GM19395 (cell line): ENCODE data around the gene PIK3R6.

ENCODE experiments used
- ATAC-seq: cut with Tn5 transposase; IDR thresholded peaks from one replicate; pipeline ENCODE4 v1.9.1; 2021; ENCODE audit warnings: mild to moderate bottlenecking, moderate library complexity; ENCODE audit not compliant: unreplicated experiment

The PIK3R6 gene

GRCh38 chr17:8799570-8800212 lies 67.8 kb downstream of the PIK3R6 start:
- no peak for ATAC-seq

- no peak for ATAC-seq
Observed at GRCh38 chr17:8798846-8799569, 68.5 kb downstream of the PIK3R6 start, which contains the start of gene MFSD6L. Gene MFSD6L, minus strand, starts transcription at chr17:8799365. Its CDS starts 245 bp downstream, at chr17:8799120.

GRCh38 chr17:8798176-8798845 lies 69.2 kb downstream of the PIK3R6 start:
- ATAC-seq = no peak

- ATAC-seq = no peak
Observed at GRCh38 chr17:8797621-8798175, 69.8 kb downstream of the PIK3R6 start.

GRCh38 chr17:8794636-8795035 lies 72.8 kb downstream of the PIK3R6 start:
- ATAC-seq = no peak

- ATAC-seq = no peak
Observed at GRCh38 chr17:8793649-8794048, 73.8 kb downstream of the PIK3R6 start.

GRCh38 chr17:8792646-8793045 lies 74.8 kb downstream of the PIK3R6 start:
- no peak for ATAC-seq

- ATAC-seq = no peak
Observed at GRCh38 chr17:8791910-8792270, 75.6 kb downstream of the PIK3R6 start.

GRCh38 chr17:8791248-8791909 lies 76.1 kb downstream of the PIK3R6 start:
- ATAC-seq = no peak

GRCh38 chr17:8789743-8790142 lies 77.7 kb downstream of the PIK3R6 start:
- no peak for ATAC-seq

- ATAC-seq = no peak
Observed at GRCh38 chr17:8788998-8789397, 78.5 kb downstream of the PIK3R6 start.

- ATAC-seq = no peak
Observed at GRCh38 chr17:8785547-8786413, 81.7 kb downstream of the PIK3R6 start.

GRCh38 chr17:8782176-8782575 lies 85.3 kb downstream of the PIK3R6 start:
- ATAC-seq = no peak

GRCh38 chr17:8781776-8782175 lies 85.7 kb downstream of the PIK3R6 start:
- no peak for ATAC-seq

GRCh38 chr17:8776881-8777280 lies 90.6 kb downstream of the PIK3R6 start:
- ATAC-seq = no peak

- no peak for ATAC-seq
Observed at GRCh38 chr17:8776248-8776647, 91.2 kb downstream of the PIK3R6 start.

GRCh38 chr17:8766731-8767130 lies 100.7 kb downstream of the PIK3R6 start:
- no peak for ATAC-seq

GRCh38 chr17:8762012-8762411 lies 105.5 kb downstream of the PIK3R6 start:
- ATAC-seq = no peak

- ATAC-seq = no peak
Observed at GRCh38 chr17:8758137-8758596, 109.3 kb downstream of the PIK3R6 start, which contains the start of gene SPDYE4. Gene SPDYE4, minus strand, starts transcription at chr17:8758546. Its CDS starts 164 bp downstream, at chr17:8758382.

GRCh38 chr17:8757189-8757588 lies 110.3 kb downstream of the PIK3R6 start:
- ATAC-seq = no peak
